ENCODE data around the gene GNMT.

Gene GNMT

DNA sequence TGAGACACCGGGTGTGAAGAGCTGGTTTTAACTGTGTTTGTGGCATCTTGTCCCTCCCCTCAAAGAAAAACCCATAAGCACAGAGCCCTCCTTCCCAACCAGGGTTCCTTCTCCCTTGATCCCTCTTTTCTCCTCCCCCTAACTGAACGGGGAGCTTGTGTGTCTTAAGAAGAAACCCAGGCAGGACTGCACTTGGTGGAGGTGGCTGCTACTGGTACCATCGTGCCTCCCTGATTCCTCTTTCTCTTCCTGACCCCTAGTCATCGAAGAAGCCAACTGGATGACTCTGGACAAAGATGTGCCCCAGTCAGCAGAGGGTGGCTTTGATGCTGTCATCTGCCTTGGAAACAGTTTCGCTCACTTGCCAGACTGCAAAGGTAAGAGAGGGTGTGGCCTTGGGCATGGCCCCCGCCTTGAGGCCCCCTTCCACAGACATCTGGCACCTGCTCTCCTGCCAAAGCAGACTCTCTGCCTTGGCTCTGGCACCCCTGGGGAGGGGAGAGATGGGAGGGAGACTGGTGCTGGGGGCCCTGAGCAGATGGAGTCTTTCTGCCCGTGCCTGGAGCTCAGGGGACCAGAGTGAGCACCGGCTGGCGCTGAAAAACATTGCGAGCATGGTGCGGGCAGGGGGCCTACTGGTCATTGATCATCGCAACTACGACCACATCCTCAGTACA, 2.1 kb downstream of the GNMT start:
- H3K36me3 ChIP-seq (replicated peaks), result peaks cover 2% of the 10 kb centered on the region
- DNase-seq, result no peak
- no peak overlapping the region for H3K27ac ChIP-seq
- H3K27me3 ChIP-seq (replicated peaks), result no peaks in the 10 kb centered on the region
- TF ChIP-seq, protein P1, sequence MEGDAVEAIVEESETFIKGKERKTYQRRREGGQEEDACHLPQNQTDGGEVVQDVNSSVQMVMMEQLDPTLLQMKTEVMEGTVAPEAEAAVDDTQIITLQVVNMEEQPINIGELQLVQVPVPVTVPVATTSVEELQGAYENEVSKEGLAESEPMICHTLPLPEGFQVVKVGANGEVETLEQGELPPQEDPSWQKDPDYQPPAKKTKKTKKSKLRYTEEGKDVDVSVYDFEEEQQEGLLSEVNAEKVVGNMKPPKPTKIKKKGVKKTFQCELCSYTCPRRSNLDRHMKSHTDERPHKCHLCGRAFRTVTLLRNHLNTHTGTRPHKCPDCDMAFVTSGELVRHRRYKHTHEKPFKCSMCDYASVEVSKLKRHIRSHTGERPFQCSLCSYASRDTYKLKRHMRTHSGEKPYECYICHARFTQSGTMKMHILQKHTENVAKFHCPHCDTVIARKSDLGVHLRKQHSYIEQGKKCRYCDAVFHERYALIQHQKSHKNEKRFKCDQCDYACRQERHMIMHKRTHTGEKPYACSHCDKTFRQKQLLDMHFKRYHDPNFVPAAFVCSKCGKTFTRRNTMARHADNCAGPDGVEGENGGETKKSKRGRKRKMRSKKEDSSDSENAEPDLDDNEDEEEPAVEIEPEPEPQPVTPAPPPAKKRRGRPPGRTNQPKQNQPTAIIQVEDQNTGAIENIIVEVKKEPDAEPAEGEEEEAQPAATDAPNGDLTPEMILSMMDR (IDR thresholded peaks at IDR 0.05; ENCODE audit: low read depth, low read length, missing control alignments), result no peak
- in situ Hi-C loops (cut with HindIII; ENCODE audit: low pct_ligation_motif_present, low sequenced_read_pairs), result no loop called here
- H3K4me3 ChIP-seq (ENCODE audit: low read depth, low read length), result no peak overlapping the region

DNA sequence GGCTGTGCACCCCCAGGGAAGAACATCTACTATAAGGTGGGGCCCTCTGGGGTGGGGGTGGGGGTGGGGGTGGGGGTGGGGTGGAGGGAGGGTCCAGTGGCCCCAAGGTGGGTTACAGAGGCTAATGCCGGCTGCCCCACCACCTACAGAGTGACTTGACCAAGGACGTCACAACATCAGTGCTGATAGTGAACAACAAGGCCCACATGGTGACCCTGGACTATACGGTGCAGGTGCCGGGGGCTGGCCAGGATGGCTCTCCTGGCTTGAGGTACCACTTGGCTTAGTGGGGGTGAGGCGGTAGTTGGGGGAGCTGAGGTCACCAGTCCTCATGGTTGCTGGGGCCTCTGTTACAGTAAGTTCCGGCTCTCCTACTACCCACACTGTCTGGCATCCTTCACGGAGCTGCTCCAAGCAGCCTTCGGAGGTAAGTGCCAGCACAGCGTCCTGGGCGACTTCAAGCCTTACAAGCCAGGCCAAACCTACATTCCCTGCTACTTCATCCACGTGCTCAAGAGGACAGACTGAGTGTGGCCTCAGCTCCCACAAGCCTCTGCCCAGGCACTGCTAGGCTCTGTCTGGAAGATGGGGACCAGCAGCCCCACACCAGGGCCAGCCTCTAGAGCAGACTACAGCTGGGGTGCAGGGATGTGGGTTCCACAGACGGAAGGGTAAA, 2.8 kb downstream of the GNMT start:
- in situ Hi-C loops (cut with HindIII; ENCODE audit: low pct_ligation_motif_present, low sequenced_read_pairs), result no loop called here
- Histone ChIP-seq H3K36me3 (replicated peaks) (peaks cover 2% of the 10 kb centered on the region), H3K27me3 (replicated peaks) (no peaks in the 10 kb centered on the region), H3K4me3 (ENCODE audit: low read depth, low read length) (no peak overlapping the region), H3K27ac (no peak overlapping the region)
- no peak for DNase-seq
- TF ChIP-seq, protein P1 (IDR thresholded peaks at IDR 0.05; ENCODE audit: low read depth, low read length, missing control alignments), result no peak

DNA sequence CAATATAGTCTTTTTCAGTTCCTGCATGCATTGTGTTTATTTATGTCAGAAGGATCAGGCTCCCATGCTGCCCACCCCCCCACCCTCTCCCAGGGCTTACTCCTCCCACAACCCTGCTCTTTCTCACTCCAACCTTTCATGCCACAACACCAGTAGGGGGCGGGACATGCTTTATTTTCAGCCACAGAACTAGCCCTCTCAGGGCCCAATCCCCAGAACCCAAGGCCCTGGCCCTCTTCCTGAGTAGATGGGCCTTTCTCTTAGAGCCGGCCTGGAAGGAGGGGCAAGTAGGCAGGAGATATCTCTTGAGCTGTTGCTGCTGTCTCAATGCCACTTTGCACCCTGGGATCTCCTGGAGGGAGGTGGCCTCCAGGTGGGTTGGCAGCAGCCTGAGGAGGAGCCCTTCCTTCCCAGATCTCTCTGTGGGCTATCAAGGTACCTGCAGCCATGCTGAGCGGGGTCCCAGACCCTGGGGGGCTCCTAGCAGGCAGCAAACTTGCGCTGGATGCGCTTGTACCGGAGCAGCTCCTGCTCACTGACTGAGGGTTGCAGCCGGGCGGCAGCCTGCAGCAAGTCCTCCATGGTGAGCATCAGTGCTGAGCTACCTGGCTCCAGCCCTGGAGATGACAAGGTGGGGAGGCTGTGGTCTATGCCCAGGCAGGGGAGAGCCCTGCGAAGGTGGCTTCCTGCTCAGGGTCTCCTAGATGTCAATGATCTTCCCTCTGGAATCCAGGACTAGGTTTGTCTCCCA, 3.5 kb downstream of the GNMT start:
- no peaks in the 10 kb centered on the region for H3K27me3 ChIP-seq (replicated peaks)
- TF ChIP-seq, protein P1 (IDR thresholded peaks at IDR 0.05; ENCODE audit: low read depth, low read length, missing control alignments), result peak; percentile 61
- no peak overlapping the region for H3K27ac ChIP-seq
- no peak overlapping the region for H3K4me3 ChIP-seq (ENCODE audit: low read depth, low read length)
- in situ Hi-C loops (cut with HindIII; ENCODE audit: low pct_ligation_motif_present, low sequenced_read_pairs), result no loop called here
- DNase-seq, result peak; percentile 40
- H3K36me3 ChIP-seq (replicated peaks), result peaks cover 2% of the 10 kb centered on the region

DNA sequence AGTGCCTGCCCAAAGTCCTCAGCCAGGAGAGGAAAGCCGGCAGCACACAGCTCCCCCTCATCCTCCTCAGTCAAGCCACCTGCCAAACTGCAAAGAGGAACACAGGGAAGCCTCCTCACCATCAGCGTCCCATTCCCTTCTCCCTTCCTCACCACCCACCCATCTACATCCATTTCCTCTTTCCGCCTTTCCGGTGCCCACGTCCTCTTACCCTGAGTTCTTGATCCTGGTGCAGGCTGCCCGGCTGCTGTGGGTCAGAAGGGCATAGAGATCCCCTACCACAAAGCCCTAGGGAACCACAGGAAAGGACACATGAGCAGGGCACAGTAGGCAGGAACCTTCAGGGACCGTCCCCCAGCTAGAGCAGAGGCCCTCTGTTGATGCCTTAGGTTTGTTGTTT, 6.0 kb downstream of the GNMT start:
- no peak overlapping the region for H3K4me3 ChIP-seq (ENCODE audit: low read depth, low read length)
- H3K27ac ChIP-seq, result no peak overlapping the region
- TF ChIP-seq, protein P1 (IDR thresholded peaks at IDR 0.05; ENCODE audit: low read depth, low read length, missing control alignments), result no peak
- in situ Hi-C loops (cut with HindIII; ENCODE audit: low pct_ligation_motif_present, low sequenced_read_pairs), result no loop called here
- DNase-seq, result no peak
- H3K27me3 ChIP-seq (replicated peaks), result no peaks in the 10 kb centered on the region
- H3K36me3 ChIP-seq (replicated peaks), result peaks cover 2% of the 10 kb centered on the region

DNA sequence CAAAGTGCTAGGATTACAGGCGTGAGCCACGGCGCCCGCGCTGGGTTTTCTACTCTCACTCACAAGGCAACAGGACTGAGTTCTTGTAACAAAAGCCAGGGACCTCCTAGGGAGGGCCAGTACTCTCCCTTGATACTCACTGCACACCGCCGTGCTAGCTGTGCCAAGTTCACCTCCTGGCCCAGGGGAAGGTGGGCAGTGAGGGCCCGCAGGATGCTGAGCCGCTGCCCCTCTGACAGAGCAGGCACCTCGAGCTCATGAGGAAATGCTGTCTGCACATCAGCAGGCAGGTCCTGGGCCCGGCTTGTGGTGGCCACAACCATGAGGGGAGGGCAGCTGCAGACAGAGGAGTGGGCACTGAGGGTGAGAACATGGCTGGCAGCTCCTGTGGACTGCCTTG, 6.7 kb downstream of the GNMT start:
- Histone ChIP-seq H3K27ac (no peak overlapping the region), H3K36me3 (replicated peaks) (peaks cover 2% of the 10 kb centered on the region), H3K4me3 (ENCODE audit: low read depth, low read length) (no peak overlapping the region), H3K27me3 (replicated peaks) (no peaks in the 10 kb centered on the region)
- TF ChIP-seq, protein P1 (IDR thresholded peaks at IDR 0.05; ENCODE audit: low read depth, low read length, missing control alignments), result no peak
- DNase-seq, result no peak
- in situ Hi-C loops (cut with HindIII; ENCODE audit: low pct_ligation_motif_present, low sequenced_read_pairs), result no loop called here

Data from brain microvascular endothelial cell (primary cell).